Astrocyte of the cerebellum (primary cell): ENCODE data around the gene ACER3.
A peak's percentile ranks its signal among the peaks of the same experiment; 100 is the strongest.
"Not testable (repeated sequence)": the region's sequence is repeated elsewhere in the genome, so short reads cannot be mapped to it uniquely, and the experiment has no call there.

Experiments
- DNase-seq: peaks from one replicate; pipeline ENCODE4 v3.0.0-alpha.2; 2011; ENCODE audit warnings: low read depth
- H3K4me3 ChIP-seq: 2 replicates; pipeline ENCODE4 v1.5.1; 2011; ENCODE audit warnings: mild to moderate bottlenecking, low read depth, low read length, moderate library complexity
- in situ Hi-C: cut with HindIII; loops from 2 replicates; pipeline ENCODE4 v1.10.0; 2017; ENCODE audit warnings: low sequenced_read_pairs
- TF ChIP-seq, protein P1 (sequence below): IDR thresholded peaks from 2 replicates; pipeline ENCODE4 v1.5.1; 2012; ENCODE audit warnings: low read length, low read depth, moderate library complexity, mild to moderate bottlenecking; ENCODE audit errors: missing control alignments

The ACER3 gene

GRCh38 chr11:77058900-77059299 is 198.2 kb downstream of the ACER3 start:
- no peak overlapping the region for H3K4me3 ChIP-seq
- TF ChIP-seq, protein P1, sequence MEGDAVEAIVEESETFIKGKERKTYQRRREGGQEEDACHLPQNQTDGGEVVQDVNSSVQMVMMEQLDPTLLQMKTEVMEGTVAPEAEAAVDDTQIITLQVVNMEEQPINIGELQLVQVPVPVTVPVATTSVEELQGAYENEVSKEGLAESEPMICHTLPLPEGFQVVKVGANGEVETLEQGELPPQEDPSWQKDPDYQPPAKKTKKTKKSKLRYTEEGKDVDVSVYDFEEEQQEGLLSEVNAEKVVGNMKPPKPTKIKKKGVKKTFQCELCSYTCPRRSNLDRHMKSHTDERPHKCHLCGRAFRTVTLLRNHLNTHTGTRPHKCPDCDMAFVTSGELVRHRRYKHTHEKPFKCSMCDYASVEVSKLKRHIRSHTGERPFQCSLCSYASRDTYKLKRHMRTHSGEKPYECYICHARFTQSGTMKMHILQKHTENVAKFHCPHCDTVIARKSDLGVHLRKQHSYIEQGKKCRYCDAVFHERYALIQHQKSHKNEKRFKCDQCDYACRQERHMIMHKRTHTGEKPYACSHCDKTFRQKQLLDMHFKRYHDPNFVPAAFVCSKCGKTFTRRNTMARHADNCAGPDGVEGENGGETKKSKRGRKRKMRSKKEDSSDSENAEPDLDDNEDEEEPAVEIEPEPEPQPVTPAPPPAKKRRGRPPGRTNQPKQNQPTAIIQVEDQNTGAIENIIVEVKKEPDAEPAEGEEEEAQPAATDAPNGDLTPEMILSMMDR: no peak
- in situ Hi-C loops: no loop called here
- DNase-seq: no peak

GRCh38 chr11:77059806-77060205 is 199.1 kb downstream of the ACER3 start:
- in situ Hi-C loops: loop anchor here (10.0 kb wide), 1 partner anchor 85 kb away; no protein-coding TSS in a partner anchor

GRCh38 chr11:77060234-77060633 is 199.5 kb downstream of the ACER3 start:
- in situ Hi-C loops: loop anchor here (10.0 kb wide), 1 partner anchor 85 kb away; no protein-coding TSS in a partner anchor
- TF ChIP-seq, protein P1: no peak
- no peak overlapping the region for H3K4me3 ChIP-seq
- DNase-seq: no peak

More at GRCh38 chr11:77059806-77060205, 199.1 kb downstream of the ACER3 start:
- no peak overlapping the region for H3K4me3 ChIP-seq
- TF ChIP-seq, protein P1: no peak
- DNase-seq: no peak

- H3K4me3 ChIP-seq, DNase-seq: not testable (repeated sequence)
- in situ Hi-C loops: loop anchor here (10.0 kb wide), 1 partner anchor 84 kb away; no protein-coding TSS in a partner anchor
These were observed 200.5 kb downstream of the ACER3 start for GRCh38 chr11:77061258-77061657.

DNA sequence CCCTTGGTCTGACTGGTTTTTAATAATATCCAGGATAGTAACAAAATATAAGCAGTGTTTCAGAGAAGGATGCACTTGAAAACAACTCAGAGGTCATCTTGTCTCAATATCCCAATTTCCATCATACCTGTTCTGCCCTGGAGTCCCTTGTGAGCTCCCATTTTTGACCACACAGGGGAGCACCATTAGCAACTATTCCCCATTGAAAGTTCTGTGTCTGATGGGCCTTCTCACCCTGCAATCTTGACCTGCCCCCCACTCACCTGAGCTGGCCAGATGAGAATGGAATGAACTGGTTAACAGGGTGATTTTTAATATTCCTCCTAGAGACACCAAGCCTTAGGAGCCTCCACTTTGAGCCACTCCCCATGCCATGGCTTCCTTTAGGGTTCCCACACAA is 202.2 kb downstream of the ACER3 start:
- H3K4me3 ChIP-seq: no peak overlapping the region
- TF ChIP-seq, protein P1: peak; percentile 19
- DNase-seq: no peak
- in situ Hi-C loops: loop anchor here (10.0 kb wide), 1 partner anchor 82 kb away; no protein-coding TSS in a partner anchor

GRCh38 chr11:77063407-77063806 is 202.7 kb downstream of the ACER3 start:
- in situ Hi-C loops: loop anchor here (10.0 kb wide), 1 partner anchor 81 kb away; no protein-coding TSS in a partner anchor
- H3K4me3 ChIP-seq: no peak overlapping the region
- no peak for DNase-seq
- TF ChIP-seq, protein P1: no peak

- DNase-seq: no peak
- TF ChIP-seq, protein P1: no peak
- no peak overlapping the region for H3K4me3 ChIP-seq
- in situ Hi-C loops: loop anchor here (10.0 kb wide), 1 partner anchor 81 kb away; no protein-coding TSS in a partner anchor
These were observed 203.1 kb downstream of the ACER3 start for GRCh38 chr11:77063861-77064260.
